Frontal cortex (tissue), 4 donors: Measurements from ENCODE around the gene NAT10. TPM values are rescaled to one million over a fixed set of nuclear protein-coding genes. Genes with fewer than 3 reads are reported as not detected.

Experiments used
- DNase-seq, 2 donors: peaks; one replicate each; pipeline ENCODE4 v3.0.0; 2012; ENCODE audit warnings: low spot score in 2 of 2
- FAIRE-seq: peaks from 2 replicates; lab custom pipeline; 2012; peaks lifted over from hg19 to GRCh38; lab: Jason Lieb, UNC
- total RNA-seq: library from RNA; depleted of rRNA; stranded (reverse); fragments of >200 nt; gene quantifications from one replicate; pipeline ENCODE4 v1.2.3, GENCODE V29; 2014
- donor health status: control.
- donor health status: control.
- donor health status: control.

NAT10 gene
- total RNA-seq, 1 donor from 2014 or later, result 14.7 TPM

- no peak for FAIRE-seq
- no peak for DNase-seq
Observed at GRCh38 chr11:34146866-34147265, 41.4 kb downstream of the NAT10 start.

GRCh38 chr11:34147581-34147980 lies 42.2 kb downstream of the NAT10 start:
- FAIRE-seq, result no peak
- DNase-seq, result no peak

- DNase-seq (no peak), FAIRE-seq (no peak)
Observed at GRCh38 chr11:34148504-34149165, 43.2 kb downstream of the NAT10 start.

- FAIRE-seq (no peak), DNase-seq (no peak)
Observed at GRCh38 chr11:34149274-34149673, 43.8 kb downstream of the NAT10 start.

- DNase-seq (no peak), FAIRE-seq (no peak)
Observed at GRCh38 chr11:34149786-34150185, 44.4 kb downstream of the NAT10 start.

- no peak for FAIRE-seq
- DNase-seq, result no peak
Observed at GRCh38 chr11:34150494-34151151, 45.2 kb downstream of the NAT10 start.

GRCh38 chr11:34151166-34151565 lies 45.7 kb downstream of the NAT10 start:
- no peak for FAIRE-seq
- no peak for DNase-seq

- DNase-seq, result no peak
- FAIRE-seq, result no peak
Observed at GRCh38 chr11:34151916-34152845, 46.8 kb downstream of the NAT10 start.

- no peak for FAIRE-seq
- DNase-seq, result no peak
Observed at GRCh38 chr11:34154059-34154875, 48.8 kb downstream of the NAT10 start.

GRCh38 chr11:34155057-34155756 lies 49.8 kb downstream of the NAT10 start:
- FAIRE-seq (no peak), DNase-seq (no peak)

- FAIRE-seq, result no peak
Observed at GRCh38 chr11:34155757-34156062, 50.3 kb downstream of the NAT10 start.

GRCh38 chr11:34157163-34157562 lies 51.7 kb downstream of the NAT10 start:
- no peak for DNase-seq
- no peak for FAIRE-seq

More at GRCh38 chr11:34155757-34156062, 50.3 kb downstream of the NAT10 start:
- no peak for DNase-seq

- FAIRE-seq (no peak), DNase-seq (no peak)
Observed at GRCh38 chr11:34158661-34159060, 53.2 kb downstream of the NAT10 start.

- FAIRE-seq (no peak), DNase-seq (no peak)
Observed at GRCh38 chr11:34160049-34160721, 54.8 kb downstream of the NAT10 start.

GRCh38 chr11:34160791-34161190 lies 55.4 kb downstream of the NAT10 start:
- DNase-seq (no peak), FAIRE-seq (no peak)

- FAIRE-seq, result no peak
- DNase-seq, result no peak
Observed at GRCh38 chr11:34161361-34161760, 55.9 kb downstream of the NAT10 start.

GRCh38 chr11:34161812-34162492 lies 56.5 kb downstream of the NAT10 start:
- no peak for FAIRE-seq

GRCh38 chr11:34162493-34162820 lies 57.0 kb downstream of the NAT10 start:
- DNase-seq (no peak), FAIRE-seq (no peak)

More at GRCh38 chr11:34161812-34162492, 56.5 kb downstream of the NAT10 start:
- no peak for DNase-seq
